Fibroblast of lung (primary cell): Measurements from ENCODE around the gene SH3GL3. TPM values are rescaled to one million over a fixed set of nuclear protein-coding genes. Genes with fewer than 3 reads are reported as not detected.

Experiments used
- DNase-seq, 2 donors: peaks; one replicate each; pipeline versions ENCODE4 v3.0.0 to v3.0.0-alpha.2; 2010; ENCODE audit warnings: low read depth in 2 of 2
- H2AFZ ChIP-seq: 2 replicates; pipeline ENCODE4 v1.5.1; 2012; ENCODE audit warnings: low read length, control low read depth, inconsistent platforms
- H3K27ac ChIP-seq: 2 replicates; pipeline ENCODE4 v1.5.1; 2011; ENCODE audit warnings: low read length, control low read depth; ENCODE audit not compliant: insufficient read depth
- H3K27me3 ChIP-seq: 2 replicates; pipeline ENCODE4 v1.5.1; 2011; ENCODE audit warnings: mild to moderate bottlenecking, low read length; ENCODE audit not compliant: control insufficient read depth, insufficient read depth
- H3K36me3 ChIP-seq: 2 replicates; pipeline ENCODE4 v1.5.1; 2011; ENCODE audit warnings: low read length; ENCODE audit not compliant: control insufficient read depth, insufficient read depth
- H3K4me1 ChIP-seq: 2 replicates; pipeline ENCODE4 v1.5.1; 2011; ENCODE audit warnings: low read length; ENCODE audit not compliant: control insufficient read depth, insufficient read depth; ENCODE audit errors: extremely low read depth
- H3K4me2 ChIP-seq: 2 replicates; pipeline ENCODE4 v1.5.1; 2011; ENCODE audit warnings: low read length, control low read depth; ENCODE audit not compliant: insufficient read depth; ENCODE audit errors: extremely low read depth
- H3K4me3 ChIP-seq, 4 experiments: fragments of 200-600 bp in 1 of 4; sonication (generic) in 1 of 4; replicated peaks in 1 of 4; 2 replicates each; pipeline ENCODE4 v1.5.1; 2011 to 2016; ENCODE audit warnings: low read length in 4 of 4, low read depth in 3 of 4, mild to moderate bottlenecking in 3 of 4, control low read depth in 2 of 4, inconsistent platforms in 1 of 4, mixed read lengths in 1 of 4; ENCODE audit not compliant: insufficient read depth in 1 of 4; ENCODE audit errors: control extremely low read depth in 1 of 4
- H3K79me2 ChIP-seq: 2 replicates; pipeline ENCODE4 v1.5.1; 2012; ENCODE audit warnings: mild to moderate bottlenecking, low read length, inconsistent platforms; ENCODE audit not compliant: control insufficient read depth, insufficient read depth
- H3K9ac ChIP-seq: 2 replicates; pipeline ENCODE4 v1.5.1; 2011; ENCODE audit warnings: mild to moderate bottlenecking, low read length, control low read depth; ENCODE audit not compliant: insufficient read depth
- H3K9me3 ChIP-seq: 2 replicates; pipeline ENCODE4 v1.5.1; 2012; ENCODE audit warnings: low read depth, low read length; ENCODE audit not compliant: control insufficient read depth, insufficient read depth
- H4K20me1 ChIP-seq: 2 replicates; pipeline ENCODE4 v1.5.1; 2011; ENCODE audit warnings: low read length; ENCODE audit not compliant: control insufficient read depth, insufficient read depth; ENCODE audit errors: extremely low read depth
- EZH2 ChIP-seq: IDR thresholded peaks from 2 replicates; pipeline ENCODE4 v1.5.1; 2012; ENCODE audit warnings: low read length, control low read depth, mild to moderate bottlenecking; ENCODE audit errors: missing control alignments
- polyA plus RNA-seq, 2 donors: library from polyadenylated mRNA; depleted of rRNA in 1 of 2; stranded (reverse) in 1 of 2; unstranded in 1 of 2; fragments of >200 nt; gene quantifications; 2 replicates each; pipeline ENCODE4 v1.2.1, GENCODE V29; 2011 to 2012; ENCODE audit warnings: missing spikeins in 1 of 2
- total RNA-seq: library from RNA; depleted of rRNA; stranded (reverse); fragments of >200 nt; gene quantifications from 2 replicates; pipeline ENCODE4 v1.2.1, GENCODE V29; 2014
- TF ChIP-seq, protein P1 (sequence below), 2 donors: IDR thresholded peaks in 1 of 2; conservative IDR thresholded peaks in 1 of 2; 1 replicate in 1 of 2; 2 replicates in 1 of 2; pipeline ENCODE4 v1.5.1; 2011 to 2012; ENCODE audit warnings: low read length in 2 of 2, control low read depth in 1 of 2, inconsistent platforms in 1 of 2, low read depth in 1 of 2, mild to moderate bottlenecking in 1 of 2

SH3GL3 gene
- total and polyA plus RNA-seq, 2 donors (not counting 1 experiment from before 2014, with no cell fraction given), result under 0.01 to 0.05 TPM

DNA sequence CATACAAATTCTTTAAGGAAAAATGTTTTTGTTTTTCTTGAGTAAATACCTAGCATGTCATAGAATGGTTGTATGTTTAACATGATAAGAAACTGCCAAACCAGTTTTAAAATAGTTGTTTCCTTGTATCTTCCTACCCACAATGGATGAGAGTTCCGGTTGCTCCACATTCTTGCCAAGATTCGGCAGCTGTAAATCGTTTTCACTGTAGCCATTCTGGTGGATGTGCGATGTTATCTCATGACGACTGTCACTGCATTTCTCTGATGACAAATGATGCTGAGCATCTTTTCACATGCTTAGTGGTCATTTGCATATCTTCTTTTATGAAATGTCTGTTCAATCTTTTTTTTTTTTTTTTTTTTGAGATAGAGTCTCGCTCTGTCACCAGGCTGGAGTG is 36.6 kb upstream of the SH3GL3 start:
- no peaks in the 10 kb centered on the region for H3K4me1 ChIP-seq
- no peaks in the 10 kb centered on the region for H3K79me2 ChIP-seq
- H3K4me2 ChIP-seq, result no peak overlapping the region
- no peaks in the 10 kb centered on the region for H3K27me3 ChIP-seq
- no peak for TF ChIP-seq EZH2
- TF ChIP-seq, protein P1, sequence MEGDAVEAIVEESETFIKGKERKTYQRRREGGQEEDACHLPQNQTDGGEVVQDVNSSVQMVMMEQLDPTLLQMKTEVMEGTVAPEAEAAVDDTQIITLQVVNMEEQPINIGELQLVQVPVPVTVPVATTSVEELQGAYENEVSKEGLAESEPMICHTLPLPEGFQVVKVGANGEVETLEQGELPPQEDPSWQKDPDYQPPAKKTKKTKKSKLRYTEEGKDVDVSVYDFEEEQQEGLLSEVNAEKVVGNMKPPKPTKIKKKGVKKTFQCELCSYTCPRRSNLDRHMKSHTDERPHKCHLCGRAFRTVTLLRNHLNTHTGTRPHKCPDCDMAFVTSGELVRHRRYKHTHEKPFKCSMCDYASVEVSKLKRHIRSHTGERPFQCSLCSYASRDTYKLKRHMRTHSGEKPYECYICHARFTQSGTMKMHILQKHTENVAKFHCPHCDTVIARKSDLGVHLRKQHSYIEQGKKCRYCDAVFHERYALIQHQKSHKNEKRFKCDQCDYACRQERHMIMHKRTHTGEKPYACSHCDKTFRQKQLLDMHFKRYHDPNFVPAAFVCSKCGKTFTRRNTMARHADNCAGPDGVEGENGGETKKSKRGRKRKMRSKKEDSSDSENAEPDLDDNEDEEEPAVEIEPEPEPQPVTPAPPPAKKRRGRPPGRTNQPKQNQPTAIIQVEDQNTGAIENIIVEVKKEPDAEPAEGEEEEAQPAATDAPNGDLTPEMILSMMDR (conservative IDR thresholded peaks at IDR 0.05 in 1 of 2, IDR thresholded peaks at IDR 0.05 in 1 of 2; ENCODE audit: low read depth in 1 of 2, low read length in 2 of 2), result no peak
- no peak overlapping the region for H3K4me3 ChIP-seq
- no peaks in the 10 kb centered on the region for H3K36me3 ChIP-seq
- H4K20me1 ChIP-seq, result no peaks in the 10 kb centered on the region
- no peak for DNase-seq
- H3K9me3 ChIP-seq, result no peaks in the 10 kb centered on the region
- no peak overlapping the region for H3K9ac ChIP-seq
- H3K27ac ChIP-seq, result no peak overlapping the region
- H2AFZ ChIP-seq, result no peak overlapping the region

DNA sequence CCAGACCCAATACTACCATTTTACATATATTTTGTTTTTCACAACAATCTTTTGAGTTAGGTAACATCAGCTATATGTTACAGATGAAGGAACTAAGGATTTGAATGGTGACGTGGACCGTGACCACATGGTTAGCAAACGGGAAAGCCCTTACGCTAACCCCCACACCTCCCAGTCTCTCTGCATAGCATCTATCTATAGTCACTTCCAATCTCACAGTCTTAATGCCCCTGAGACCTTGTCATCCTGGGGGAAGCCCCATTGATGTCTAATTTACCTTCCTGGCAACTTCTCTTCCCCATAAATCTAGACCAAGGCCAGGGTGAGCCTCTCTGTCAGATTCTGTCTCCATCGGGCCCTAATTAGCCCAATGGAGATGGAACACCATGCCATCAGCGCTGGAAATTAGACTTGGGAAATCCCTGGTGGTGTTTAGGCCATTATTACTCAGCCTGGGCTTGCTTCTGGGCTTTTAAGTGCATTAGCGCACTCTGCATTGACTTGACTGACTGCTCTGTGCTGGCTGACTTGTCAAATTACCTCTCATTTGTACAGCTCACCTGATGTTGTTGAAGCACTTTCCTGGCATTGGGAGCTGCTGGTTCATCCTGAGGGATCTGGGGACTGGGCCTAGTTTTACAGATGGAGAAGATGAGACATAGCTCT is 34.0 kb upstream of the SH3GL3 start:
- H3K27ac ChIP-seq, result no peak overlapping the region
- no peak overlapping the region for H3K4me3 ChIP-seq

DNA sequence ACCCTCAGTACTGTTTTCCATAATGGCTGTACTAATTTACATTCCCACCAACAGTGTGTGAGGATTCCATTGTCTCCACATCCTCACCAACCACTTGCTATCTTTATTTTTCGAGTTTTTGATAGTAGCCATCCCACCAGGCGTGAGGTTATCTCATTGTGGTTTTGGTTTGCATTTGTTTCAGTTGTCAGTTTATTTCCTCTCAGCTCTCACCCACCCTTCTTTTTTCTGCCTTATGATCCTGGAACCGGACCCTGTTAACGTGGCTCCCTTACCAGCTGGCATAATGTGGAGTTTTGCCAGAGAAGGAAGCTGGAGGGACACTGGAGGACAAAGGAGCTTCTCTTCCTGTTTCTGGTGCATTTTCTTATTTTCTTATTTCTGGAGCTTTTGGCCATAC is 25.1 kb upstream of the SH3GL3 start:
- Histone ChIP-seq H2AFZ (no peak overlapping the region), H3K4me3 (no peak overlapping the region), H3K27me3 (no peaks in the 10 kb centered on the region), H3K4me1 (no peaks in the 10 kb centered on the region), H3K4me2 (no peak overlapping the region), H3K9ac (no peak overlapping the region), H3K79me2 (no peaks in the 10 kb centered on the region), H4K20me1 (no peaks in the 10 kb centered on the region), H3K27ac (no peak overlapping the region), H3K36me3 (no peaks in the 10 kb centered on the region), H3K9me3 (no peaks in the 10 kb centered on the region)
- no peak for DNase-seq
- TF ChIP-seq, protein P1 (conservative IDR thresholded peaks at IDR 0.05 in 1 of 2, IDR thresholded peaks at IDR 0.05 in 1 of 2; ENCODE audit: low read depth in 1 of 2, low read length in 2 of 2), result no peak
- TF ChIP-seq EZH2, result no peak

More for the DNA sequence above, 34.0 kb upstream of the SH3GL3 start:
- no peak overlapping the region for H3K4me2 ChIP-seq
- no peaks in the 10 kb centered on the region for H3K36me3 ChIP-seq
- no peak for DNase-seq
- no peak for TF ChIP-seq EZH2
- TF ChIP-seq, protein P1 (conservative IDR thresholded peaks at IDR 0.05 in 1 of 2, IDR thresholded peaks at IDR 0.05 in 1 of 2; ENCODE audit: low read depth in 1 of 2, low read length in 2 of 2), result no peak
- no peaks in the 10 kb centered on the region for H3K9me3 ChIP-seq
- no peaks in the 10 kb centered on the region for H4K20me1 ChIP-seq
- no peaks in the 10 kb centered on the region for H3K4me1 ChIP-seq
- no peak overlapping the region for H2AFZ ChIP-seq
- no peaks in the 10 kb centered on the region for H3K27me3 ChIP-seq
- H3K9ac ChIP-seq, result no peak overlapping the region
- H3K79me2 ChIP-seq, result no peaks in the 10 kb centered on the region
